ENCODE data around the gene SYTL3. TPM values are rescaled to one million over a fixed set of nuclear protein-coding genes. Genes with fewer than 3 reads are reported as not detected.
"Not testable (repeated sequence)": the region's sequence is repeated elsewhere in the genome, so short reads cannot be mapped to it uniquely, and the experiment has no call there.

Gene SYTL3, protein sequence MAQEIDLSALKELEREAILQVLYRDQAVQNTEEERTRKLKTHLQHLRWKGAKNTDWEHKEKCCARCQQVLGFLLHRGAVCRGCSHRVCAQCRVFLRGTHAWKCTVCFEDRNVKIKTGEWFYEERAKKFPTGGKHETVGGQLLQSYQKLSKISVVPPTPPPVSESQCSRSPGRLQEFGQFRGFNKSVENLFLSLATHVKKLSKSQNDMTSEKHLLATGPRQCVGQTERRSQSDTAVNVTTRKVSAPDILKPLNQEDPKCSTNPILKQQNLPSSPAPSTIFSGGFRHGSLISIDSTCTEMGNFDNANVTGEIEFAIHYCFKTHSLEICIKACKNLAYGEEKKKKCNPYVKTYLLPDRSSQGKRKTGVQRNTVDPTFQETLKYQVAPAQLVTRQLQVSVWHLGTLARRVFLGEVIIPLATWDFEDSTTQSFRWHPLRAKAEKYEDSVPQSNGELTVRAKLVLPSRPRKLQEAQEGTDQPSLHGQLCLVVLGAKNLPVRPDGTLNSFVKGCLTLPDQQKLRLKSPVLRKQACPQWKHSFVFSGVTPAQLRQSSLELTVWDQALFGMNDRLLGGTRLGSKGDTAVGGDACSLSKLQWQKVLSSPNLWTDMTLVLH
- polyA plus RNA-seq (2013): 6.9 TPM

DNA sequence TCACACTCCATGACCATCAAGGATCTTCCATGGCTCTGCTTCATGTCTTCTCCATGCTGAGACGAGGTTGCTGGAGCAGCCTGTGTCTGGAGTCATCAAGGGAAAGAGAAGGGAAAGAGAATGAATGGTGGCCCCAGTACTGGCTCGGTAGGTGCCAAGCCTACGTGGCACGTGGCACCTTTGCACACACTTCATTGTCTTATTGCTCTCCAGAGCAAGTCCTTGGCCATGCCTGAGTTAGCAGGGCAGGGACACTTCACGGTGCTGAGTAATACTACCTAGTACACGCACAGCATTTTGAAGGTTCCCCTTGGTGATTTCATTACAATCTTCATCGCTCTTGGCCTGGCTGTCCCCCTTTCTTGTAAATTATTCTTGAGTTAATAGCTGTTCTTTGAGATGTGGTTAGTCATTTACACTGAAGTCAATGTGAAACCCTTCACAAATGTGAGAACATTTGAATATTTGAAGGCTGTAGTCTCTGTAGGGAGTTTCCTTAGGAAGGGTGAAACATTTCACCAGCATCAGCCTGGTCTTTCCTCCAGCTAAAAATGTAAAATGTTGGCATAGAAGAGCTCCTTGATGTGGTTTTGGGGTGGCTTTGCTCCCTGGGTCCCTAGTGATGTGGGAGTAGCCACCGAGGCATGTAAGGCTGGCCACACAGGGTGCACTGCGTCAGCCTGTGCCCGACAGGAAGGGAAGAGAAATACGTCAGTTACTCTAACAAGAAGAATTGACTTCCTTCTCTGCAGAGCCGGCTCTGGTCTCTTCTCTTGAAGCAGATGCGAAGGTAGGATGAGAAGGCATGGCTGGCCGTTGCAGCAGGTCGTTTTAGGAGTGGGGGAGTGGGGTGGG is at the start of gene SYTL3:
Gene SYTL3, plus strand, starts transcription at position 766 of the 855 bp plus-strand sequence. CDS start 13,215 bp downstream, outside the sequence.
- ChIA-PET POLR2A (interaction anchor here (1.1 kb wide), 1 partner anchor 39 kb away, joined by 4 read pairs; no protein-coding TSS in a partner anchor), CTCF (interaction anchor here (0.7 to 3.4 kb wide), 6 partner anchors 9 to 44 kb away, joined by 3 to 16 read pairs (median 4); no protein-coding TSS in a partner anchor)
- peaks cover 10 to 46% (median 32%) of the 10 kb centered on the region in 4 experiments for H3K4me1 ChIP-seq (ENCODE audit: control extremely low read depth in 1 of 4, control insufficient read depth in 4 of 4, insufficient read depth in 4 of 4, low read length in 3 of 4)
- no peaks in the 10 kb centered on the region for H3K27me3 ChIP-seq (replicated peaks in 2 of 5; ENCODE audit: control insufficient read depth in 4 of 5, insufficient read depth in 5 of 5, low read length in 4 of 5)
- no peaks in the 10 kb centered on the region for H3K36me3 ChIP-seq (ENCODE audit: control insufficient read depth in 4 of 4, insufficient read depth in 4 of 4, low read length in 3 of 4)
- peak; percentile 75 to 81 (median 75) for DNase-seq
- 45% methylated on average over 11 of the region's 15 CpGs for WGBS (ENCODE audit: insufficient coverage)
- H3K9me3 ChIP-seq (ENCODE audit: control extremely low read depth in 1 of 5, control insufficient read depth in 4 of 5, insufficient read depth in 2 of 5, low read depth in 1 of 5, low read length in 4 of 5): no peaks in the 10 kb centered on the region
- no peak within 1 kb of the TSS for H3K27ac ChIP-seq (ENCODE audit: insufficient read depth in 1 of 2, low read depth in 1 of 2, low read length in 2 of 2, poor library complexity in 1 of 2, severe bottlenecking in 2 of 2)
- H3K4me3 ChIP-seq (ENCODE audit: control insufficient read depth in 1 of 7, extremely low read depth in 1 of 7, insufficient read depth in 4 of 7, low read depth in 2 of 7, low read length in 6 of 7): peak within 1 kb of the TSS in 3 of 7 experiments; percentile 22 to 42 (median 35)

DNA sequence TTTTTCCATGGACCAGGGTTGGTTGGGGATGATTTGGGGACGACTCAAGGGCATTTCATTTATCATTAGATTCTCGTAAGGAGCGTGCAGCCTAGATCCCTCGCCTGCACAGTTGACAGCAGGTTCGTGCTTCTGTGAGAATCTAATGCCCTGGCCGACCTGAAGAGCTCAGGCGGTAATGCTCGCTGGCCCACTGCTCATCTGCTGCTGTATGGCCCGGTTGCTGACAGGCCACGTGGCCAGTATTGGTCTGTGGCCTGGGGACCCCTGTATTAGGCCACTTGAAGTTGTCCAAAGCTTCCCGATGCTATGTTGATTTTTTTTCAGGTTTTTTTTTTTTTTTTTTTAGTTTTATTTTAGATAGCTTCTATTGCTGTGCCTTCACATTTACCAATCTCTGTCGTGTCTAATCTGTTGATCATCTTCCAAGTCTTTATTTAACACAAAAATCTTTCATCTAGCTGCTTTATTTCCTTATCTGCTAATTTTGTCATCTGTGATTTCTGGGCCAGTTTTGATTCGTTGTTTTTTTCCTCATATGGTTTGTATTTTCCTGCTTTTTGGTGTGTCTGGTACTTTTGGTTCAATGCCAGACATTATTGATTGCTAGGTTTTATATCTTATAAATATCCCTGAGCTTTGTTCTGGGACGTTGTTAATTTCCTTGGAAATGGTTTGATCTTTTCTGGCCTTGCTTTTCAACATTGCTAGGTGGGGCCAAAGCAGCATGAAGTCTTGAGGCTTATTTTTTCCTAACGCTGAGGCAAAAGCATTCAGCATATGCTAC is 46.4 kb upstream of the SYTL3 start:
- ChIA-PET POLR2A (interaction anchor here (0.6 kb wide), 2 partner anchors 237 to 1137 kb away, joined by 3 read pairs; no protein-coding TSS in a partner anchor), CTCF (interaction anchor here (0.8 to 1.6 kb wide), 6 partner anchors 9 to 389 kb away, joined by 3 to 5 read pairs (median 3); no protein-coding TSS in a partner anchor)
- 97% methylated on average over 12 of the region's 15 CpGs for WGBS (ENCODE audit: insufficient coverage)
- Histone ChIP-seq H3K27me3 (replicated peaks in 2 of 5; ENCODE audit: control insufficient read depth in 4 of 5, insufficient read depth in 5 of 5, low read length in 4 of 5) (no peaks in the 10 kb centered on the region), H3K27ac (ENCODE audit: insufficient read depth in 1 of 2, low read depth in 1 of 2, low read length in 2 of 2, poor library complexity in 1 of 2, severe bottlenecking in 2 of 2) (no peak overlapping the region), H3K36me3 (ENCODE audit: control insufficient read depth in 4 of 4, insufficient read depth in 4 of 4, low read length in 3 of 4) (peaks cover 8 to 67% (median 50%) of the 10 kb centered on the region in 4 experiments), H3K9me3 (ENCODE audit: control extremely low read depth in 1 of 5, control insufficient read depth in 4 of 5, insufficient read depth in 2 of 5, low read depth in 1 of 5, low read length in 4 of 5) (no peaks in the 10 kb centered on the region), H3K4me3 (ENCODE audit: control insufficient read depth in 1 of 7, extremely low read depth in 1 of 7, insufficient read depth in 4 of 7, low read depth in 2 of 7, low read length in 6 of 7) (no peak overlapping the region), H3K4me1 (ENCODE audit: control extremely low read depth in 1 of 4, control insufficient read depth in 4 of 4, insufficient read depth in 4 of 4, low read length in 3 of 4) (no peaks in the 10 kb centered on the region)
- DNase-seq: no peak

GRCh38 chr6:158604048-158604406 is 45.8 kb upstream of the SYTL3 start:
- WGBS (ENCODE audit: insufficient coverage): 93% methylated on average over 4 of the region's 6 CpGs
- no peaks in the 10 kb centered on the region for H3K27me3 ChIP-seq (replicated peaks in 2 of 5; ENCODE audit: control insufficient read depth in 4 of 5, insufficient read depth in 5 of 5, low read length in 4 of 5)
- peaks cover 8 to 70% (median 52%) of the 10 kb centered on the region in 4 experiments for H3K36me3 ChIP-seq (ENCODE audit: control insufficient read depth in 4 of 4, insufficient read depth in 4 of 4, low read length in 3 of 4)
- CTCF ChIA-PET: interaction anchor here (0.8 to 1.6 kb wide), 7 partner anchors 10 to 390 kb away, joined by 3 to 5 read pairs (median 3); no protein-coding TSS in a partner anchor
- DNase-seq: no peak
- H3K4me3 ChIP-seq (ENCODE audit: control insufficient read depth in 1 of 7, extremely low read depth in 1 of 7, insufficient read depth in 4 of 7, low read depth in 2 of 7, low read length in 6 of 7): no peak overlapping the region
- no peaks in the 10 kb centered on the region for H3K4me1 ChIP-seq (ENCODE audit: control extremely low read depth in 1 of 4, control insufficient read depth in 4 of 4, insufficient read depth in 4 of 4, low read length in 3 of 4)
- H3K9me3 ChIP-seq (ENCODE audit: control extremely low read depth in 1 of 5, control insufficient read depth in 4 of 5, insufficient read depth in 2 of 5, low read depth in 1 of 5, low read length in 4 of 5): no peaks in the 10 kb centered on the region
- H3K27ac ChIP-seq (ENCODE audit: insufficient read depth in 1 of 2, low read depth in 1 of 2, low read length in 2 of 2, poor library complexity in 1 of 2, severe bottlenecking in 2 of 2): no peak overlapping the region
- POLR2A ChIA-PET: interaction anchor here (0.6 kb wide), 1 partner anchor 238 kb away, joined by 3 read pairs; no protein-coding TSS in a partner anchor

DNA sequence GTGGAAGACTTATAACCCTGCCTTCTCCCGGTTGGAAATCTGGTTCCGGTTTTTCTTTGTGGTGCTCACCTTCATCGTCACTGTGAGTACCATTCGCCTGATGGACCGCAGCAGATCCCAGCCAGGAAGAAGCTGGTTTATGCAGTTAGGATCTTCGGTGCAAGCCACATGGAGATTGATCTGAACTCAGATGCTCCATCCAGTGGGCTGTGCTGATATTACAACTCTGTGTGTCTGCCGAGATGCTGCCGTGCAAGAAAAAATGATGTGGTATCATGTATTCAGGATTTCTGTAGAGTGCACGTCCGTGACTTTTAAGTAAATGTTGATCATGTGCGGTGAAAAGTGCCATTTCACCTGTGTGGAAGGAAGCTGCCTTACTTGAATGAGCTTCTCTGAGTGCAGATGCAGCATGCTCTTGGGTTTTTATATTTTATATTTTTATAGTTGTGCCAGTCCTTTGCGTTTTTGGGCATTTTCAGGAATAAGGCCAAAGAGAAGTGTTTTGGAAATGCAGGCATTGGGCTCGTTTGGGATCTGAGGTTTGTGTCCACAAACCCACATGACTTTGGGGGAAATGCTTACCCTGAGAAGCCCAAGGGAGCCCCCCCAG is 44.5 kb upstream of the SYTL3 start:
- Histone ChIP-seq H3K4me1 (ENCODE audit: control extremely low read depth in 1 of 4, control insufficient read depth in 4 of 4, insufficient read depth in 4 of 4, low read length in 3 of 4) (no peaks in the 10 kb centered on the region), H3K36me3 (ENCODE audit: control insufficient read depth in 4 of 4, insufficient read depth in 4 of 4, low read length in 3 of 4) (peaks cover 13 to 72% (median 51%) of the 10 kb centered on the region in 4 experiments), H3K9me3 (ENCODE audit: control extremely low read depth in 1 of 5, control insufficient read depth in 4 of 5, insufficient read depth in 2 of 5, low read depth in 1 of 5, low read length in 4 of 5) (no peaks in the 10 kb centered on the region), H3K27me3 (replicated peaks in 2 of 5; ENCODE audit: control insufficient read depth in 4 of 5, insufficient read depth in 5 of 5, low read length in 4 of 5) (no peaks in the 10 kb centered on the region), H3K27ac (ENCODE audit: insufficient read depth in 1 of 2, low read depth in 1 of 2, low read length in 2 of 2, poor library complexity in 1 of 2, severe bottlenecking in 2 of 2) (no peak overlapping the region), H3K4me3 (ENCODE audit: control insufficient read depth in 1 of 7, extremely low read depth in 1 of 7, insufficient read depth in 4 of 7, low read depth in 2 of 7, low read length in 6 of 7) (no peak overlapping the region)
- ChIA-PET CTCF (interaction anchor here (0.7 to 2.2 kb wide), 13 partner anchors 11 to 392 kb away, joined by 3 to 12 read pairs (median 3); no protein-coding TSS in a partner anchor), POLR2A (interaction anchor here (0.7 kb wide), 1 partner anchor 384 kb away, joined by 3 read pairs; no protein-coding TSS in a partner anchor)
- 50% methylated on average over 13 of the region's 13 CpGs for WGBS (ENCODE audit: insufficient coverage)
- peak; percentile 69 to 82 (median 77) for DNase-seq

GRCh38 chr6:158606011-158606410 is 43.8 kb upstream of the SYTL3 start:
- ChIA-PET CTCF (interaction anchor here (0.6 to 2.2 kb wide), 10 partner anchors 12 to 385 kb away, joined by 3 to 12 read pairs (median 3); no protein-coding TSS in a partner anchor), POLR2A (interaction anchor here (0.7 kb wide), 1 partner anchor 385 kb away, joined by 3 read pairs; no protein-coding TSS in a partner anchor)
- not testable (repeated sequence) for H3K27ac ChIP-seq (ENCODE audit: insufficient read depth in 1 of 2, low read depth in 1 of 2, low read length in 2 of 2, poor library complexity in 1 of 2, severe bottlenecking in 2 of 2); H3K4me1 ChIP-seq (ENCODE audit: control extremely low read depth in 1 of 4, control insufficient read depth in 4 of 4, insufficient read depth in 4 of 4, low read length in 3 of 4); H3K27me3 ChIP-seq (replicated peaks in 2 of 5; ENCODE audit: control insufficient read depth in 4 of 5, insufficient read depth in 5 of 5, low read length in 4 of 5); H3K4me3 ChIP-seq (ENCODE audit: control insufficient read depth in 1 of 7, extremely low read depth in 1 of 7, insufficient read depth in 4 of 7, low read depth in 2 of 7, low read length in 6 of 7); H3K9me3 ChIP-seq (ENCODE audit: control extremely low read depth in 1 of 5, control insufficient read depth in 4 of 5, insufficient read depth in 2 of 5, low read depth in 1 of 5, low read length in 4 of 5); DNase-seq
- peaks cover 13 to 75% (median 57%) of the 10 kb centered on the region in 4 experiments for H3K36me3 ChIP-seq (ENCODE audit: control insufficient read depth in 4 of 4, insufficient read depth in 4 of 4, low read length in 3 of 4)
- 98% methylated on average over 11 of the region's 15 CpGs for WGBS (ENCODE audit: insufficient coverage)
